ES-I3 (cell line): ENCODE measurements around the gene BRCA1.
A peak's percentile ranks its signal among the peaks of the same experiment; 100 is the strongest.
"Not testable (repeated sequence)": the region's sequence is repeated elsewhere in the genome, so short reads cannot be mapped to it uniquely, and the experiment has no call there.

Experiments used
- H3K36me3 ChIP-seq: 2 replicates; pipeline ENCODE4 v1.6.1; 2013; ENCODE audit warnings: mild to moderate bottlenecking, low read length, control low read depth, moderate library complexity; ENCODE audit not compliant: insufficient read depth
- H3K4me1 ChIP-seq: 2 replicates; pipeline ENCODE4 v1.6.1; 2013; ENCODE audit warnings: mild to moderate bottlenecking, control low read depth, low read length; ENCODE audit not compliant: insufficient read depth
- H3K9ac ChIP-seq: 2 replicates; pipeline ENCODE4 v1.6.1; 2013; ENCODE audit warnings: low read depth, mild to moderate bottlenecking, low read length, moderate library complexity
- H3K9me3 ChIP-seq: 2 replicates; pipeline ENCODE4 v1.6.1; 2013; ENCODE audit warnings: mild to moderate bottlenecking, low read length, moderate library complexity; ENCODE audit not compliant: control insufficient read depth, insufficient read depth

Gene BRCA1

GRCh38 chr17:43068570-43069367 is 56.4 kb downstream of the BRCA1 start:
- H3K36me3 ChIP-seq: no peaks in the 10 kb centered on the region; the same call in 1 of the 2 replicates
- peaks cover 14% of the 10 kb centered on the region; the same call in 1 of the 2 replicates for H3K4me1 ChIP-seq
- H3K9ac ChIP-seq: no peak overlapping the region
- H3K9me3 ChIP-seq: no peaks in the 10 kb centered on the region

GRCh38 chr17:43062984-43063638 is 62.1 kb downstream of the BRCA1 start:
- Histone ChIP-seq H3K4me1 (peaks cover 22% of the 10 kb centered on the region; the same call in 1 of the 2 replicates), H3K36me3 (no peaks in the 10 kb centered on the region; the same call in 1 of the 2 replicates), H3K9me3 (no peaks in the 10 kb centered on the region), H3K9ac (no peak overlapping the region)

DNA sequence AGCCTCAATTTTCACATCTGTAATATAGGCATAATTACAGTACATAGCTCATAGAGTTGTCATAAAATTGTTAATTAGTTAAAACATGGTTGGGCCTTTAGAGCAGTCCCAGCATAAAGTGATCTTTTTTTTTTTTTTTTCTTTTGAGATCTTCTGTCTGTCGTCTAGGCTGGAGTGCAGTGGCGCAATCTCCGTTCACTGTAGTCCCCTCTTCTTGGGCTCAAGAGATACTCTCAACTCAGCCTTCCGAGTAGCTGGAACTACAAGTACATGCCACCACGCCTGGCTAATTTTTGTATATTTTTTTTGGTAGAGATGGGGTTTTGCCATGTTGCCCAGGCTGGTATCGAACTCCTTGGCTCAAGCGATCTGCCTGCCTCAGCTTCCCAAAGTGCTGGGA is 69.1 kb downstream of the BRCA1 start:
- Histone ChIP-seq H3K4me1 (no peaks in the 10 kb centered on the region), H3K36me3 (peaks cover 15% of the 10 kb centered on the region), H3K9ac (no peak overlapping the region), H3K9me3 (no peaks in the 10 kb centered on the region)

GRCh38 chr17:43053008-43053407 is 72.2 kb downstream of the BRCA1 start:
- not testable (repeated sequence) for H3K9me3 ChIP-seq, H3K4me1 ChIP-seq, H3K9ac ChIP-seq
- H3K36me3 ChIP-seq: peaks cover 15% of the 10 kb centered on the region

DNA sequence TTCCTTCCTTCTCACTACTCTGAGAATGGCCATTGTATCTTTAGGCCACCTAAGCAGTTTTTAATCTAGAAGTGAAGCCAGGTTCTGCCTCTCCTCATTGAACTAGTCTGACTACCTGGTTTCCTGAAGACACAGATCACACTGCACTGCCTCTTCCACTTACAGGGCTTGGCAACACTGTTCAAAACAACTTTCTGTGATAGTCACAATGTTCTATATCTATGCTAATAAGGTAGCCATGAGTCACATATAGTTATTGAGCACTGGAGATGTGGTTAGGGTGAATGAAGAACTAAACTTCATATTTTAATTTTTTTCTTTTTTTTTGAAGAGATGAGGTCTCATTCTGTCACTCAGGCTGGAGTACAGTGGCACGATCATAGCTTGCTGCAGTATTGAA is 73.2 kb downstream of the BRCA1 start:
- Histone ChIP-seq H3K36me3 (peaks cover 13% of the 10 kb centered on the region), H3K9me3 (no peaks in the 10 kb centered on the region), H3K4me1 (no peaks in the 10 kb centered on the region), H3K9ac (no peak overlapping the region)

GRCh38 chr17:43044024-43044423 is 81.1 kb downstream of the BRCA1 start:
- Histone ChIP-seq H3K36me3 (peaks cover 3% of the 10 kb centered on the region; the same call in 1 of the 2 replicates), H3K9ac (no peak overlapping the region), H3K9me3 (no peaks in the 10 kb centered on the region)

DNA sequence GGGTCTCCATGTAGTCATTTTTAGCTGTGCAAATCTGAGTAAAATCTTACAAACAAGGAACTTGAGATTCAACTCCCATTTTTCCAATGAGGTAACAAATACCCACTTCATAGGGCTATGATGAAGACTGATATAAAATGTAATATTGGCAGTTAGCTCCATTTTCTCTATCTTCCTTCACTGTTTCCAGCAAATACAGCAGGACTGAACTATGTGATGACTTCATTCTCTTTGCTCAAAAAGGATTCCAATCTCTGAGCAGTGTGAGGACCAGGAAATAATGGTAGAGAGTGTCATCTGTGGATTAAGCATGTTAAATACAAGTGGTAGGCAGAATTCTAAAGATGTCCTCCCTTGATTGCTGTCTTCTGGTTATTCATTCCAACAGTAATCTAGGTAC is 81.9 kb downstream of the BRCA1 start:
- H3K4me1 ChIP-seq: peaks cover 29% of the 10 kb centered on the region
- H3K9me3 ChIP-seq: no peaks in the 10 kb centered on the region
- H3K9ac ChIP-seq: no peak overlapping the region
- peaks cover 3% of the 10 kb centered on the region; the same call in 1 of the 2 replicates for H3K36me3 ChIP-seq

More at GRCh38 chr17:43044024-43044423, 81.1 kb downstream of the BRCA1 start:
- H3K4me1 ChIP-seq: peaks cover 29% of the 10 kb centered on the region

GRCh38 chr17:43042025-43042628 is 83.0 kb downstream of the BRCA1 start:
- H3K36me3 ChIP-seq: peaks cover 3% of the 10 kb centered on the region; the same call in 1 of the 2 replicates
- H3K9me3 ChIP-seq: no peaks in the 10 kb centered on the region
- no peak overlapping the region for H3K9ac ChIP-seq
- peaks cover 29% of the 10 kb centered on the region for H3K4me1 ChIP-seq

DNA sequence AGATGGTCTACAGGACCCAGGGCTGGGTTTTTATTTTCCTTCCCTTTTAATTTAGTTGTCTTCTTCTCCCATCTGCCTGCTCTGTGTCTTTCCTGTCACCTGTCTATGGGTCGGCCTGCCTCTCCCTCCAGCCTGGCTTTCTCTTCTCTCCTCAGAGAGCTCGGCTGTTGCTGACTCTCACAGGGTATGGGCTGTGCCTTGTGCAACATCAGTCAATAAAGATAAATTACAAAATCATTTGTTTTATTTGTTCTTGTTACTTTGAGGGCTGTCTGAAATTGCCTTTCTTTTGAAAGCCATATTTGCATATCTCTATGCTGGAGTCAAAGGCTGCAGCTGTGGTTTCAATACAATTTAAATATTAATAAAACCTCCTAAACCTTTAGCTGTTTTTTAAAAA is 84.5 kb downstream of the BRCA1 start:
- no peak overlapping the region; the same call in 1 of the 2 replicates for H3K9ac ChIP-seq
- peaks cover 3% of the 10 kb centered on the region; the same call in 1 of the 2 replicates for H3K36me3 ChIP-seq
- peaks cover 37% of the 10 kb centered on the region for H3K4me1 ChIP-seq
- H3K9me3 ChIP-seq: no peaks in the 10 kb centered on the region

- Histone ChIP-seq H3K4me1 (peaks cover 48% of the 10 kb centered on the region), H3K9ac (no peak overlapping the region), H3K36me3 (no peaks in the 10 kb centered on the region), H3K9me3 (no peaks in the 10 kb centered on the region)
Observed at GRCh38 chr17:43039646-43040045, 85.5 kb downstream of the BRCA1 start.

GRCh38 chr17:43034894-43035293 is 90.3 kb downstream of the BRCA1 start:
- H3K36me3 ChIP-seq: no peaks in the 10 kb centered on the region
- H3K9ac ChIP-seq: no peak overlapping the region
- no peaks in the 10 kb centered on the region for H3K9me3 ChIP-seq
- peaks cover 39% of the 10 kb centered on the region for H3K4me1 ChIP-seq

GRCh38 chr17:43033948-43034881 is 90.9 kb downstream of the BRCA1 start:
- Histone ChIP-seq H3K4me1 (peaks cover 39% of the 10 kb centered on the region), H3K36me3 (no peaks in the 10 kb centered on the region), H3K9me3 (no peaks in the 10 kb centered on the region), H3K9ac (peak overlapping the region; percentile 26; the same call in 1 of the 2 replicates)

DNA sequence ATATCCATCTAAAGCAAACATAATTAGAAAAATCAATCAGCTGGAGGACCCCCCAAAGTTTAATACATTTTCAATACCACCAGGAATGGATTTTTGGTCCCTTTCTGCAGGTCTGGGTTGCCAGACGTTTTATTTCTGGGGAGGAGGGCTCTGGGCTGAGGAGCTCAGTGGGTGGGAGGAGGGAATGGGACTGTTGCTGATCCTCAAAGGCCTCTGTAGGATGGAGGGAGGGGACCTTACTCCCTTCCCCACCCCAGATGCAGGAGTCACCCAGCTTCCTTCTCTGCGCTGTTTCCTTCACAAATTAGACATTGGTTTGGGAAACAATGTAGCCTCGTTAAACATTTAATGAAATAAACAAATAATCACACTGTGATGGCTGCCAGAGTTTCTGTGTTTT is 93.5 kb downstream of the BRCA1 start:
- H3K9ac ChIP-seq: no peak overlapping the region
- H3K9me3 ChIP-seq: no peaks in the 10 kb centered on the region
- peaks cover 55% of the 10 kb centered on the region for H3K4me1 ChIP-seq
- no peaks in the 10 kb centered on the region for H3K36me3 ChIP-seq
